GM12801 (cell line): Measurements from ENCODE around the gene DUSP9.

Experiments
- CTCF ChIP-seq: IDR thresholded peaks from one replicate; pipeline ENCODE4 v1.5.1; 2011; ENCODE audit warnings: control low read depth; ENCODE audit not compliant: insufficient read length; ENCODE audit errors: extremely low read depth

The DUSP9 gene

DNA sequence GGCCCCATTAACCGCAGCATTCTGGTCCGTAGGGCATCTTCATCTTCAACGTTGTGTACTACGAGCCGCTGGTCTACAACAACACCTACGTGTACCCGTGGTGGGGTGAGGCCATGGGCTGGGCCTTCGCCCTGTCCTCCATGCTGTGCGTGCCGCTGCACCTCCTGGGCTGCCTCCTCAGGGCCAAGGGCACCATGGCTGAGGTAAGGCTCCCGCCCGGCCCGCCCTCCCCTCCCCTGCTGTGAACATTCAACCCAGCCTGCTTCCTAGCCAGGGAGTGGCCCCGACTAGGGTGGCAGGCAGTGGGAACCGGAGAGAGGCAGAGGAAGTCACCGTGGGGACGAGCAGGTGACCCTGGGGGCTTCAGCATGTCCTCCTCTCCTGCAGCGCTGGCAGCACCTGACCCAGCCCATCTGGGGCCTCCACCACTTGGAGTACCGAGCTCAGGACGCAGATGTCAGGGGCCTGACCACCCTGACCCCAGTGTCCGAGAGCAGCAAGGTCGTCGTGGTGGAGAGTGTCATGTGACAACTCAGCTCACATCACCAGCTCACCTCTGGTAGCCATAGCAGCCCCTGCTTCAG, 47.8 kb downstream of the DUSP9 start:
- no peak for TF ChIP-seq CTCF

- no peak for TF ChIP-seq CTCF
These were observed 49.1 kb downstream of the DUSP9 start for GRCh38 chrX:153696100-153696499.

DNA sequence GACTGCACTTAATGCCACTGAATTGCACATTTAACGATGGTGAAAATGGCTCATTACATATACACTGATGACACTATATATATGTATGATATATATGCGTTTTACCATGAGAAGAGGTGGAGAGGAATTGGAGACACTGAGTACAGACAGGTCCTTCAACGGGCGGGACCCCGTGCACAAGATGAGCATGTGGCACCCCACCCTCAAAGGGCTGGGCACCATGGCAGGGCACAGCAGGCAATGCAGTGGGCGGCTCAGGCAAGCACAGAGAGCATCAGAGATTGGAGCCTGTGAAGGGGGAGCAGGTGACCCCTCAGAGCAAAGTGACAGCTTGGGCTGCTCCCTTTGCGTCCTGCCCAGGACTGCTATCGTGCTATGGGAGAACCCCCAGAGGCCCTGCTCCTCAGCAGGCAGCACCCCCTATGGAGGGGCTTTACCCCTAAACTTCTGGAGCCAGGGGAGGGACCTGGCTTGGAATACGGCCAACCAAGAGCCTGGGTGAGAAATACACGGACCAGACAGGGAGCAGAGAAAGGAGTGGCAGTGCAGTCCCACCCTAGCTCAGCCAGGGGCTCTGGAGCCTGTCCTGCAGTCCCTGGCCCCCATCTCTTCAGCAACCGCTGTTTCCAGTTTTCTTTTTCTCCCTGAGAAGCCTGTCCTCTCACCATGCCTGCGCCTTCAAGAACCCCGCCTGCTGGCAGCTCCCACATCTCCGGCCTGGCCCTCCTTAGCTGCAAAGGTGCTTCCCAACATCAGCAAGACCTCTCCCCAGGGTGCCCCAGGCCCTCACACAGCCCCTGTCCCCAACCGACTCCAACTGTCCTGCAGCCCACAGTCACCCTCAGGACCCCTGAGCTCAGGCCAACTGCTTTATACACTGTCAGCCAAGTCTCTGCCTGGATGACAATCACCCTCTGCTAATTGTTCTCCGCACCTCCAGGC, 51.2 kb downstream of the DUSP9 start:
- TF ChIP-seq CTCF = no peak

- no peak for TF ChIP-seq CTCF
These were observed 53.5 kb downstream of the DUSP9 start for GRCh38 chrX:153700376-153700945.
